Kidney (tissue), 14 donors: ENCODE measurements around the gene PHYHIPL. TPM values are rescaled to one million over a fixed set of nuclear protein-coding genes. Genes with fewer than 3 reads are reported as not detected.

Experiments used
- DNase-seq, 5 donors: peaks; one replicate each; pipeline ENCODE4 v3.0.0-alpha.2; 2013 to 2020
- FAIRE-seq: peaks from 2 replicates; lab custom pipeline; 2012; peaks lifted over from hg19 to GRCh38; lab: Jason Lieb, UNC
- H3K27ac ChIP-seq, 2 donors: one replicate each; pipeline ENCODE4 v1.7.0; 2013; ENCODE audit warnings: low read depth in 2 of 2, low read length in 2 of 2, inconsistent platforms in 1 of 2
- H3K27me3 ChIP-seq: one replicate; pipeline ENCODE4 v1.7.1; 2013; ENCODE audit warnings: low read length, inconsistent platforms; ENCODE audit not compliant: control insufficient read depth, insufficient read depth
- H3K36me3 ChIP-seq, 3 donors: one replicate each; pipeline versions ENCODE4 v1.7.0 to v1.7.1; 2013; ENCODE audit warnings: low read length in 3 of 3, control low read depth in 1 of 3, inconsistent platforms in 1 of 3; ENCODE audit not compliant: insufficient read depth in 3 of 3, control insufficient read depth in 2 of 3
- H3K4me1 ChIP-seq, 3 donors: one replicate each; pipeline versions ENCODE4 v1.7.0 to v1.7.1; 2013; ENCODE audit warnings: low read length in 3 of 3, inconsistent platforms in 1 of 3, low read depth in 1 of 3; ENCODE audit not compliant: control insufficient read depth in 2 of 3, insufficient read depth in 2 of 3
- H3K4me3 ChIP-seq, 3 donors: one replicate each; pipeline versions ENCODE4 v1.7.0 to v1.8.1; 2013; ENCODE audit warnings: low read length in 3 of 3, control low read depth in 1 of 3, inconsistent platforms in 1 of 3
- H3K9ac ChIP-seq, 3 donors: one replicate each; pipeline versions ENCODE4 v1.7.0 to v1.7.1; 2013; ENCODE audit warnings: low read length in 3 of 3, control low read depth in 1 of 3, inconsistent platforms in 1 of 3
- H3K9me3 ChIP-seq, 3 donors: one replicate each; pipeline versions ENCODE4 v1.7.0 to v1.7.1; 2013; ENCODE audit warnings: low read length in 3 of 3, control low read depth in 1 of 3, inconsistent platforms in 1 of 3; ENCODE audit not compliant: control insufficient read depth in 2 of 3, insufficient read depth in 1 of 3
- CTCF ChIP-seq: IDR thresholded peaks from 3 replicates; pipeline ENCODE4 v1.5.1; 2012; ENCODE audit warnings: mild to moderate bottlenecking, moderate library complexity, borderline replicate concordance; ENCODE audit not compliant: insufficient read depth; ENCODE audit errors: extremely low read depth
- intact Hi-C: fragments of 100-400 bp; cut with DNase I; formaldehyde crosslinking; loops from one replicate; pipeline ENCODE4 v1.11.1; 2022
- polyA plus RNA-seq: library from polyadenylated mRNA; stranded (reverse); fragments of 350-450 nt; fragmentation: Illumina TruSeq; extraction: RNeasy Lipid Tissue Mini Kit (QIAGEN cat#74804); gene quantifications from one replicate; pipeline ENCODE4 v1.2.3, GENCODE V29; 2014; ENCODE audit warnings: low read depth, low replicate concordance; ENCODE audit not compliant: insufficient read depth
- total RNA-seq: library from RNA; stranded (reverse); fragmentation: NEBNext Ultra II Directional; extraction: Animal tissue kit (Norgen Biotek cat#: 25700); gene quantifications from one replicate; pipeline ENCODE4 v1.2.1, GENCODE V29; 2021
- donor health status: control.
- donor health status: control.
- donor health status: control.
- donor health status: control.
- donor health status: control.
- donor health status: DM: yes; HTN: yes; CAD: no.
- donor health status: Normal renal cell carcinoma (clear cell type).

Gene PHYHIPL
- total and polyA plus RNA-seq, 2 donors from 2014 or later: 12.0 to 19.2 TPM

GRCh38 chr10:59177031-59177797 lies 771 bp downstream of the PHYHIPL start:
- Histone ChIP-seq H3K9ac (peak overlapping the region in 2 of 3 donors; percentile 40 to 58), H3K27me3 (peaks cover 5% of the 10 kb centered on the region), H3K36me3 (no peaks in the 10 kb centered on the region), H3K4me3 (peak overlapping the region; percentile 59 to 86 (median 63)), H3K27ac (peak overlapping the region; percentile 45 to 83), H3K9me3 (no peaks in the 10 kb centered on the region), H3K4me1 (peaks cover 0 to 4% (median 0%) of the 10 kb centered on the region in 3 donors)
- no peak for TF ChIP-seq CTCF
- intact Hi-C loops: loop anchor here (10.0 kb wide), 1 partner anchor 232 kb away; no protein-coding TSS in a partner anchor
- DNase-seq: peak in 4 of 5 donors; percentile 61 to 91 (median 80)
- no peak for FAIRE-seq

GRCh38 chr10:59177836-59178235 lies 1.4 kb downstream of the PHYHIPL start:
- TF ChIP-seq CTCF: no peak
- intact Hi-C loops: loop anchor here (10.0 kb wide), 1 partner anchor 233 kb away; no protein-coding TSS in a partner anchor
- H3K27ac ChIP-seq: no peak overlapping the region
- peak; percentile 38 for FAIRE-seq
- no peaks in the 10 kb centered on the region for H3K36me3 ChIP-seq
- peaks cover 5% of the 10 kb centered on the region for H3K27me3 ChIP-seq
- no peaks in the 10 kb centered on the region for H3K9me3 ChIP-seq
- DNase-seq: peak in 1 of 5 donors; percentile 11
- H3K4me1 ChIP-seq: peaks cover 0 to 4% (median 0%) of the 10 kb centered on the region in 3 donors
- peak overlapping the region in 1 of 3 donors; percentile 40 for H3K9ac ChIP-seq
- peak overlapping the region; percentile 59 to 86 (median 63) for H3K4me3 ChIP-seq

GRCh38 chr10:59179068-59179467 lies 2.6 kb downstream of the PHYHIPL start:
- intact Hi-C loops: loop anchor here (10.0 kb wide), 1 partner anchor 234 kb away; no protein-coding TSS in a partner anchor
- Histone ChIP-seq H3K9me3 (no peaks in the 10 kb centered on the region), H3K4me3 (peak overlapping the region; percentile 7 to 63 (median 9)), H3K4me1 (peaks cover 0 to 4% (median 0%) of the 10 kb centered on the region in 3 donors), H3K27me3 (peaks cover 5% of the 10 kb centered on the region), H3K27ac (no peak overlapping the region), H3K9ac (no peak overlapping the region), H3K36me3 (no peaks in the 10 kb centered on the region)
- DNase-seq: no peak
- no peak for TF ChIP-seq CTCF
- FAIRE-seq: peak; percentile 33
